ENCODE data around the gene ATP8A2.

ATP8A2 gene

DNA sequence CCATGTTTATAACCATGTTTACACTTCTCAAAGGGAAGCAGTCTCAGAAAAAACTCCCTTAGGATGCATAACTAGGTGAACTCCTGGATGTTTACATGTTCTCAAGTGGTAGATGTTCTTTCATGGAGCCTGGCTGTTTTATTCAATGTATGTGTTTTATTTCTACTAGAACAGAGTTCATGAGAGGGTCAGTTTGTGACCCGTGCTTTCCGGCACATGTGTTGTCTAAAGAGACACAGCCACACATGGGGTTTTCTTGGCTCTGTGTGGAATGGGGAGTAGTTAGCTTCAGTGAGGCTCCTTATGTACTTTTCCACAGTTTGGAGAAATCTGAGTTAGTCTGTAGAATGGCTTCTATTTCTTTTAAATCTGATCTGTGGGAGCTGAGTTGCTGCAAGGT, 60.9 kb downstream of the ATP8A2 start:
- TF ChIP-seq EZH2phosphoT487 (IDR thresholded peaks at IDR 0.05; ENCODE audit: low read length) = no peak
- no peak for TF ChIP-seq EZH2 (optimal IDR thresholded peaks at IDR 0.05; ENCODE audit: low read depth, low read length)
- TF ChIP-seq, protein P1, sequence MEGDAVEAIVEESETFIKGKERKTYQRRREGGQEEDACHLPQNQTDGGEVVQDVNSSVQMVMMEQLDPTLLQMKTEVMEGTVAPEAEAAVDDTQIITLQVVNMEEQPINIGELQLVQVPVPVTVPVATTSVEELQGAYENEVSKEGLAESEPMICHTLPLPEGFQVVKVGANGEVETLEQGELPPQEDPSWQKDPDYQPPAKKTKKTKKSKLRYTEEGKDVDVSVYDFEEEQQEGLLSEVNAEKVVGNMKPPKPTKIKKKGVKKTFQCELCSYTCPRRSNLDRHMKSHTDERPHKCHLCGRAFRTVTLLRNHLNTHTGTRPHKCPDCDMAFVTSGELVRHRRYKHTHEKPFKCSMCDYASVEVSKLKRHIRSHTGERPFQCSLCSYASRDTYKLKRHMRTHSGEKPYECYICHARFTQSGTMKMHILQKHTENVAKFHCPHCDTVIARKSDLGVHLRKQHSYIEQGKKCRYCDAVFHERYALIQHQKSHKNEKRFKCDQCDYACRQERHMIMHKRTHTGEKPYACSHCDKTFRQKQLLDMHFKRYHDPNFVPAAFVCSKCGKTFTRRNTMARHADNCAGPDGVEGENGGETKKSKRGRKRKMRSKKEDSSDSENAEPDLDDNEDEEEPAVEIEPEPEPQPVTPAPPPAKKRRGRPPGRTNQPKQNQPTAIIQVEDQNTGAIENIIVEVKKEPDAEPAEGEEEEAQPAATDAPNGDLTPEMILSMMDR (IDR thresholded peaks at IDR 0.05; ENCODE audit: low read length) = no peak
- H4K20me1 ChIP-seq (ENCODE audit: insufficient read depth, low read length) = no peaks in the 10 kb centered on the region
- H3K9me3 ChIP-seq (replicated peaks; ENCODE audit: insufficient read depth, low read length) = no peaks in the 10 kb centered on the region
- no peaks in the 10 kb centered on the region for H3K27me3 ChIP-seq (replicated peaks; ENCODE audit: insufficient read depth, low read length)
- no peaks in the 10 kb centered on the region for H3K9me2 ChIP-seq (replicated peaks; ENCODE audit: insufficient read depth, low read length)
- no peaks in the 10 kb centered on the region for H3K4me1 ChIP-seq (ENCODE audit: low read length)
- H3K4me2 ChIP-seq (ENCODE audit: low read depth, low read length) = no peak overlapping the region
- H3F3A ChIP-seq (ENCODE audit: insufficient read depth, low read length) = no peaks in the 10 kb centered on the region
- no peak overlapping the region for H2AFZ ChIP-seq (ENCODE audit: low read length)
- no peak overlapping the region for H3K27ac ChIP-seq (ENCODE audit: low read length)
- no peak overlapping the region for H3K9ac ChIP-seq (ENCODE audit: low read length)
- no peak for DNase-seq
- no peak overlapping the region for H3K4me3 ChIP-seq (ENCODE audit: low read length)
- H3K79me2 ChIP-seq (ENCODE audit: low read length) = no peaks in the 10 kb centered on the region
- no peaks in the 10 kb centered on the region for H3K36me3 ChIP-seq (replicated peaks; ENCODE audit: insufficient read depth, low read length)

GRCh38 chr13:25440061-25440460, 68.3 kb downstream of the ATP8A2 start:
- Histone ChIP-seq H3K4me2 (ENCODE audit: low read depth, low read length) (no peak overlapping the region), H3K4me3 (ENCODE audit: low read length) (no peak overlapping the region), H2AFZ (ENCODE audit: low read length) (no peak overlapping the region), H3K9ac (ENCODE audit: low read length) (no peak overlapping the region), H3F3A (ENCODE audit: insufficient read depth, low read length) (no peaks in the 10 kb centered on the region), H3K27me3 (replicated peaks; ENCODE audit: insufficient read depth, low read length) (no peaks in the 10 kb centered on the region), H3K4me1 (ENCODE audit: low read length) (no peaks in the 10 kb centered on the region), H3K79me2 (ENCODE audit: low read length) (no peaks in the 10 kb centered on the region), H3K9me3 (replicated peaks; ENCODE audit: insufficient read depth, low read length) (no peaks in the 10 kb centered on the region), H3K9me2 (replicated peaks; ENCODE audit: insufficient read depth, low read length) (no peaks in the 10 kb centered on the region), H4K20me1 (ENCODE audit: insufficient read depth, low read length) (no peaks in the 10 kb centered on the region), H3K27ac (ENCODE audit: low read length) (no peak overlapping the region), H3K36me3 (replicated peaks; ENCODE audit: insufficient read depth, low read length) (no peaks in the 10 kb centered on the region)
- no peak for DNase-seq
- TF ChIP-seq EZH2phosphoT487 (IDR thresholded peaks at IDR 0.05; ENCODE audit: low read length) = no peak
- TF ChIP-seq, protein P1 (IDR thresholded peaks at IDR 0.05; ENCODE audit: low read length) = no peak
- no peak for TF ChIP-seq EZH2 (optimal IDR thresholded peaks at IDR 0.05; ENCODE audit: low read depth, low read length)

DNA sequence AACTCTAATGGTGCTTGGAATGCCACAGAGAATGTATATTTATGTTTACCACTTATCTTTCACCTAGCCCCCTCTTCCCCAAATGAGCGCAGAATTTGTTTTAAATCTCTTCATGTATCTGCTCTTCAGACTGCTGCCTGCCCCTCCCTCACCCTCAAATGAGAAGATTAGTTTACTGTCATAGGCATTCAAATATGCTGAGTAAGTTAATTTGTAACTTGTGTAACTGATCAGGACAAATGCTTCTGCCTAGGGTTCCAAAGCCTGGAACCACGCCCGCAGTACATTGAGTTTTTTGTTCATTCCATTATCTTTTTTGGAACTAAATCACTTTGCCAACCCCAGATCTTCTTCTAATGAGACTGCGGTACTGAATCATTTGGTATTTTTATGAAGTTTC, 74.5 kb downstream of the ATP8A2 start:
- H3K9me3 ChIP-seq (replicated peaks; ENCODE audit: insufficient read depth, low read length) = no peaks in the 10 kb centered on the region
- H2AFZ ChIP-seq (ENCODE audit: low read length) = no peak overlapping the region
- H3K9ac ChIP-seq (ENCODE audit: low read length) = no peak overlapping the region
- no peaks in the 10 kb centered on the region for H4K20me1 ChIP-seq (ENCODE audit: insufficient read depth, low read length)
- DNase-seq = no peak
- no peaks in the 10 kb centered on the region for H3F3A ChIP-seq (ENCODE audit: insufficient read depth, low read length)
- H3K36me3 ChIP-seq (replicated peaks; ENCODE audit: insufficient read depth, low read length) = no peaks in the 10 kb centered on the region
- no peaks in the 10 kb centered on the region for H3K79me2 ChIP-seq (ENCODE audit: low read length)
- TF ChIP-seq EZH2phosphoT487 (IDR thresholded peaks at IDR 0.05; ENCODE audit: low read length) = no peak
- no peaks in the 10 kb centered on the region for H3K4me1 ChIP-seq (ENCODE audit: low read length)
- no peak overlapping the region for H3K4me3 ChIP-seq (ENCODE audit: low read length)
- H3K27ac ChIP-seq (ENCODE audit: low read length) = no peak overlapping the region
- H3K9me2 ChIP-seq (replicated peaks; ENCODE audit: insufficient read depth, low read length) = no peaks in the 10 kb centered on the region
- no peaks in the 10 kb centered on the region for H3K27me3 ChIP-seq (replicated peaks; ENCODE audit: insufficient read depth, low read length)
- no peak overlapping the region for H3K4me2 ChIP-seq (ENCODE audit: low read depth, low read length)

- no peak overlapping the region for H3K9ac ChIP-seq (ENCODE audit: low read length)
- H3K79me2 ChIP-seq (ENCODE audit: low read length) = no peaks in the 10 kb centered on the region
- H3K4me1 ChIP-seq (ENCODE audit: low read length) = no peaks in the 10 kb centered on the region
- no peaks in the 10 kb centered on the region for H3K36me3 ChIP-seq (replicated peaks; ENCODE audit: insufficient read depth, low read length)
- H3K4me3 ChIP-seq (ENCODE audit: low read length) = no peak overlapping the region
- DNase-seq = no peak
- no peak for TF ChIP-seq EZH2phosphoT487 (IDR thresholded peaks at IDR 0.05; ENCODE audit: low read length)
- TF ChIP-seq EZH2 (optimal IDR thresholded peaks at IDR 0.05; ENCODE audit: low read depth, low read length) = no peak
- TF ChIP-seq, protein P1 (IDR thresholded peaks at IDR 0.05; ENCODE audit: low read length) = no peak
- no peaks in the 10 kb centered on the region for H4K20me1 ChIP-seq (ENCODE audit: insufficient read depth, low read length)
- H3K9me3 ChIP-seq (replicated peaks; ENCODE audit: insufficient read depth, low read length) = no peaks in the 10 kb centered on the region
- H3K4me2 ChIP-seq (ENCODE audit: low read depth, low read length) = no peak overlapping the region
- H3F3A ChIP-seq (ENCODE audit: insufficient read depth, low read length) = no peaks in the 10 kb centered on the region
- no peak overlapping the region for H3K27ac ChIP-seq (ENCODE audit: low read length)
- H3K27me3 ChIP-seq (replicated peaks; ENCODE audit: insufficient read depth, low read length) = no peaks in the 10 kb centered on the region
- no peak overlapping the region for H2AFZ ChIP-seq (ENCODE audit: low read length)
- H3K9me2 ChIP-seq (replicated peaks; ENCODE audit: insufficient read depth, low read length) = no peaks in the 10 kb centered on the region
Measured at GRCh38 chr13:25447396-25447795, 75.6 kb downstream of the ATP8A2 start.

All from MM.1S (cell line).